HepG2 (cell line): Measurements from ENCODE around the gene SLC23A3. TPM values are rescaled to one million over a fixed set of nuclear protein-coding genes. Genes with fewer than 3 reads are reported as not detected.

Experiments used
- CEBPG ChIP-seq: IDR thresholded peaks from 2 replicates; pipeline ENCODE4 v1.6.1; 2016
- ETV5 ChIP-seq: IDR thresholded peaks from 2 replicates; pipeline ENCODE4 v1.6.1; 2018; ENCODE audit warnings: missing biosample characterization, missing genetic modification reagents, inconsistent platforms, borderline replicate concordance
- HOXA3 ChIP-seq: sonication (generic); formaldehyde crosslinking; IDR thresholded peaks from 2 replicates; pipeline ENCODE4 v1.5.0; 2020; ENCODE audit warnings: missing genetic modification reagents
- KAT7 ChIP-seq: IDR thresholded peaks from 2 replicates; pipeline ENCODE4 v1.6.1; 2018; ENCODE audit warnings: borderline replicate concordance, missing compliant biosample characterization
- ONECUT2 ChIP-seq: sonication (generic); formaldehyde crosslinking; IDR thresholded peaks from 2 replicates; pipeline ENCODE4 v1.4.0; 2020; ENCODE audit warnings: missing genetic modification reagents
- PPARG ChIP-seq: conservative IDR thresholded peaks from 2 replicates; pipeline ENCODE4 v1.6.1; 2016; ENCODE audit warnings: missing biosample characterization, missing genetic modification reagents
- SP2 ChIP-seq: sonication (generic); formaldehyde crosslinking; IDR thresholded peaks from 2 replicates; pipeline ENCODE4 v1.5.1; 2020; ENCODE audit warnings: mild to moderate bottlenecking, missing genetic modification reagents
- WIZ ChIP-seq: sonication (generic); formaldehyde crosslinking; IDR thresholded peaks from 2 replicates; pipeline ENCODE4 v1.5.1; 2020; ENCODE audit warnings: mild to moderate bottlenecking, missing genetic modification reagents
- XRCC5 ChIP-seq: fragments of 200-400 bp; formaldehyde crosslinking; optimal IDR thresholded peaks from 2 replicates; pipeline ENCODE3; 2017; ENCODE audit warnings: mild to moderate bottlenecking, low read length
- ZBTB10 ChIP-seq: sonication (generic); formaldehyde crosslinking; IDR thresholded peaks from 2 replicates; pipeline ENCODE4 v1.4.0; 2020; ENCODE audit warnings: missing genetic modification reagents, borderline replicate concordance
- ZFP90 ChIP-seq: sonication (generic); formaldehyde crosslinking; IDR thresholded peaks from 2 replicates; pipeline ENCODE4 v1.8.0; 2022; ENCODE audit warnings: missing genetic modification reagents, mild to moderate bottlenecking, inconsistent platforms, borderline replicate concordance
- ZKSCAN1 ChIP-seq: fragments of 150-350 bp; IDR thresholded peaks from 2 replicates; pipeline ENCODE4 v1.6.1; 2014; ENCODE audit warnings: low read length
- ZNF317 ChIP-seq: sonication (generic); formaldehyde crosslinking; IDR thresholded peaks from 2 replicates; pipeline ENCODE4 v1.5.0; 2020; ENCODE audit warnings: mild to moderate bottlenecking, missing genetic modification reagents
- ZNF354B ChIP-seq: sonication (generic); formaldehyde crosslinking; IDR thresholded peaks from 2 replicates; pipeline ENCODE4 v1.8.0; 2022; ENCODE audit warnings: mild to moderate bottlenecking, missing genetic modification reagents
- ZNF563 ChIP-seq: sonication (generic); formaldehyde crosslinking; IDR thresholded peaks from 2 replicates; pipeline ENCODE4 v1.8.0; 2022; ENCODE audit warnings: mild to moderate bottlenecking, moderate library complexity, missing genetic modification reagents
- ZNF768 ChIP-seq: sonication (generic); formaldehyde crosslinking; IDR thresholded peaks from 2 replicates; pipeline ENCODE4 v1.4.0; 2020; ENCODE audit warnings: missing genetic modification reagents
- polyA plus RNA-seq, 8 experiments: library from polyadenylated mRNA; depleted of rRNA in 3 of 8; stranded (reverse) in 7 of 8; unstranded in 1 of 8; fragments of >200 nt; fragmentation: Illumina TruSeq in 4 of 8; extraction: Trizol in 4 of 8; gene quantifications; 2 replicates each; pipeline versions ENCODE4 v1.2.1 to v1.2.3, GENCODE V29; 2011 to 2016; ENCODE audit warnings: low read depth in 4 of 8, missing spikeins in 1 of 8, mixed read lengths in 1 of 8; ENCODE audit not compliant: insufficient read depth in 1 of 8
- total RNA-seq, 5 experiments: library from RNA; depleted of rRNA; stranded (reverse); fragments of >200 nt; fragmentation: Illumina TruSeq; extraction: Trizol; gene quantifications; 2 replicates each; pipeline ENCODE4 v1.2.3, GENCODE V29; 2016; ENCODE audit warnings: low read depth in 1 of 5
- TF ChIP-seq, protein P1 (sequence below): sonication (generic); formaldehyde crosslinking; IDR thresholded peaks from 2 replicates; pipeline ENCODE4 v1.4.0; 2020; ENCODE audit warnings: mild to moderate bottlenecking, missing genetic modification reagents, borderline replicate concordance
- TF ChIP-seq, protein P2 (sequence below): sonication (generic); formaldehyde crosslinking; IDR thresholded peaks from 2 replicates; pipeline ENCODE4 v1.5.1; 2020; ENCODE audit warnings: missing genetic modification reagents, mild to moderate bottlenecking, borderline replicate concordance
- TF ChIP-seq, protein P3 (sequence below): sonication (generic); formaldehyde crosslinking; IDR thresholded peaks from 2 replicates; pipeline ENCODE4 v1.4.0; 2020; ENCODE audit warnings: missing genetic modification reagents

The SLC23A3 gene
- total and polyA plus RNA-seq, 2 of the 13 experiments (the other 11 are each of a cell fraction or from before 2014, with no cell fraction given): 0.38 to 0.78 TPM

DNA sequence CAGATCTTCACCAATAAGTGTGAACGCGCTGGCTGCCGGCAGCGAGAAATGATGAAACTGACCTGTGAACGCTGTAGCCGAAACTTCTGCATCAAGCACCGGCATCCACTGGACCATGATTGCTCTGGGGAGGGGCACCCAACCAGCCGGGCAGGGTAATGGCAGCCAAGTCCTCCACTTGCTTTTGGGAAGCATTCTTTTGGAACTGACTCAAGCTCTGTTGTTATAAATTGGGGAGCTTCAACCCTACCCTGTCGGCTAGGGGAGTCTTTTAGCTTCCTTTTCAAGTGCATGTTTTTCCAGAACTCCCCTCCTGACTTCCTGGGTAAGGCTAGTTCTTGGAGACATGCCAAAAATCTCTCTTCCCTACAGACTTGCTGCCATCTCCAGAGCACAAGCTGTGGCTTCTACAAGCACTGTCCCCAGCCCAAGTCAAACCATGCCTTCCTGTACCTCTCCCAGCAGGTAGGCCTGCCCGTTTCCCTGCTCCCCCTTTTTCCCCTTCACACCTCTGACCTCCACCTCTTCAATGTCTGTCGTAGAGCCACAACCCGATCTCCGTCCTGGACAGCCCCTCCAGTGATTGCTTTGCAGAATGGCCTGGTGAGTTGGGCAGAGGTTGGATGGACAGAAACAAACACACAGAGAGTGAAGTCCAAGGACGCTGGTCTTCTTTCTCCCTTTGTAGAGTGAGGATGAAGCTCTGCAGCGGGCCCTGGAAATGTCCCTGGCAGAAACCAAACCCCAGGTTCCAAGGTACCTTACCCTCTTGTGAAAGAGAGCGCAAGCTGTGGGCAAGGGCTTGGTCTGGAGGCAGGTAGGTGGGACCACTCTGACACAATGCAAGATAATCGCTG, 38.3 kb upstream of the SLC23A3 start (continued):
- TF ChIP-seq, protein P1, sequence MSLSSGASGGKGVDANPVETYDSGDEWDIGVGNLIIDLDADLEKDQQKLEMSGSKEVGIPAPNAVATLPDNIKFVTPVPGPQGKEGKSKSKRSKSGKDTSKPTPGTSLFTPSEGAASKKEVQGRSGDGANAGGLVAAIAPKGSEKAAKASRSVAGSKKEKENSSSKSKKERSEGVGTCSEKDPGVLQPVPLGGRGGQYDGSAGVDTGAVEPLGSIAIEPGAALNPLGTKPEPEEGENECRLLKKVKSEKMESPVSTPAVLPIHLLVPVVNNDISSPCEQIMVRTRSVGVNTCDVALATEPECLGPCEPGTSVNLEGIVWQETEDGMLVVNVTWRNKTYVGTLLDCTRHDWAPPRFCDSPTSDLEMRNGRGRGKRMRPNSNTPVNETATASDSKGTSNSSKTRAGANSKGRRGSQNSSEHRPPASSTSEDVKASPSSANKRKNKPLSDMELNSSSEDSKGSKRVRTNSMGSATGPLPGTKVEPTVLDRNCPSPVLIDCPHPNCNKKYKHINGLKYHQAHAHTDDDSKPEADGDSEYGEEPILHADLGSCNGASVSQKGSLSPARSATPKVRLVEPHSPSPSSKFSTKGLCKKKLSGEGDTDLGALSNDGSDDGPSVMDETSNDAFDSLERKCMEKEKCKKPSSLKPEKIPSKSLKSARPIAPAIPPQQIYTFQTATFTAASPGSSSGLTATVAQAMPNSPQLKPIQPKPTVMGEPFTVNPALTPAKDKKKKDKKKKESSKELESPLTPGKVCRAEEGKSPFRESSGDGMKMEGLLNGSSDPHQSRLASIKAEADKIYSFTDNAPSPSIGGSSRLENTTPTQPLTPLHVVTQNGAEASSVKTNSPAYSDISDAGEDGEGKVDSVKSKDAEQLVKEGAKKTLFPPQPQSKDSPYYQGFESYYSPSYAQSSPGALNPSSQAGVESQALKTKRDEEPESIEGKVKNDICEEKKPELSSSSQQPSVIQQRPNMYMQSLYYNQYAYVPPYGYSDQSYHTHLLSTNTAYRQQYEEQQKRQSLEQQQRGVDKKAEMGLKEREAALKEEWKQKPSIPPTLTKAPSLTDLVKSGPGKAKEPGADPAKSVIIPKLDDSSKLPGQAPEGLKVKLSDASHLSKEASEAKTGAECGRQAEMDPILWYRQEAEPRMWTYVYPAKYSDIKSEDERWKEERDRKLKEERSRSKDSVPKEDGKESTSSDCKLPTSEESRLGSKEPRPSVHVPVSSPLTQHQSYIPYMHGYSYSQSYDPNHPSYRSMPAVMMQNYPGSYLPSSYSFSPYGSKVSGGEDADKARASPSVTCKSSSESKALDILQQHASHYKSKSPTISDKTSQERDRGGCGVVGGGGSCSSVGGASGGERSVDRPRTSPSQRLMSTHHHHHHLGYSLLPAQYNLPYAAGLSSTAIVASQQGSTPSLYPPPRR (CRISPR knock-in tag): peak; percentile 62; the same call in 1 of the 2 replicates
- no peak for TF ChIP-seq SP2 (CRISPR knock-in tag)
- no peak for TF ChIP-seq ZNF317 (CRISPR knock-in tag)
- TF ChIP-seq ONECUT2 (CRISPR knock-in tag): 0 out of 2 replicates have a peak, but pooled peaks have one; percentile 22
- TF ChIP-seq, protein P2, sequence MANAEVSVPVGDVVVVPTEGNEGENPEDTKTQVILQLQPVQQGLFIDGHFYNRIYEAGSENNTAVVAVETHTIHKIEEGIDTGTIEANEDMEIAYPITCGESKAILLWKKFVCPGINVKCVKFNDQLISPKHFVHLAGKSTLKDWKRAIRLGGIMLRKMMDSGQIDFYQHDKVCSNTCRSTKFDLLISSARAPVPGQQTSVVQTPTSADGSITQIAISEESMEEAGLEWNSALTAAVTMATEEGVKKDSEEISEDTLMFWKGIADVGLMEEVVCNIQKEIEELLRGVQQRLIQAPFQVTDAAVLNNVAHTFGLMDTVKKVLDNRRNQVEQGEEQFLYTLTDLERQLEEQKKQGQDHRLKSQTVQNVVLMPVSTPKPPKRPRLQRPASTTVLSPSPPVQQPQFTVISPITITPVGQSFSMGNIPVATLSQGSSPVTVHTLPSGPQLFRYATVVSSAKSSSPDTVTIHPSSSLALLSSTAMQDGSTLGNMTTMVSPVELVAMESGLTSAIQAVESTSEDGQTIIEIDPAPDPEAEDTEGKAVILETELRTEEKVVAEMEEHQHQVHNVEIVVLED (CRISPR knock-in tag): peak; percentile 59
- no peak for TF ChIP-seq ZFP90
- TF ChIP-seq ZNF768: peak; percentile 7; the same call in 1 of the 2 replicates
- TF ChIP-seq, protein P3, sequence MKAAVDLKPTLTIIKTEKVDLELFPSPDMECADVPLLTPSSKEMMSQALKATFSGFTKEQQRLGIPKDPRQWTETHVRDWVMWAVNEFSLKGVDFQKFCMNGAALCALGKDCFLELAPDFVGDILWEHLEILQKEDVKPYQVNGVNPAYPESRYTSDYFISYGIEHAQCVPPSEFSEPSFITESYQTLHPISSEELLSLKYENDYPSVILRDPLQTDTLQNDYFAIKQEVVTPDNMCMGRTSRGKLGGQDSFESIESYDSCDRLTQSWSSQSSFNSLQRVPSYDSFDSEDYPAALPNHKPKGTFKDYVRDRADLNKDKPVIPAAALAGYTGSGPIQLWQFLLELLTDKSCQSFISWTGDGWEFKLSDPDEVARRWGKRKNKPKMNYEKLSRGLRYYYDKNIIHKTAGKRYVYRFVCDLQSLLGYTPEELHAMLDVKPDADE (CRISPR knock-in tag): no peak
- 0 out of 2 replicates have a peak, but pooled peaks have one; percentile 36 for TF ChIP-seq WIZ (CRISPR knock-in tag)
- TF ChIP-seq ETV5 (CRISPR knock-in tag): peak; percentile 18; the same call in 1 of the 2 replicates
- TF ChIP-seq XRCC5: peak; percentile 48
- peak; percentile 88 for TF ChIP-seq PPARG (CRISPR knock-in tag)
- peak; percentile 70; the same call in 1 of the 2 replicates for TF ChIP-seq HOXA3 (CRISPR knock-in tag)
- TF ChIP-seq ZNF563: no peak
- 0 out of 2 replicates have a peak, but pooled peaks have one; percentile 57 for TF ChIP-seq ZBTB10 (CRISPR knock-in tag)
- no peak for TF ChIP-seq ZKSCAN1
- TF ChIP-seq ZNF354B (CRISPR knock-in tag): no peak
- peak; percentile 32; the same call in 1 of the 2 replicates for TF ChIP-seq KAT7 (CRISPR knock-in tag)
- TF ChIP-seq CEBPG (CRISPR knock-in tag): peak; percentile 73; the same call in 1 of the 2 replicates
